HT-29 (cell line): ENCODE results near the gene TULP1. TPM values are rescaled to one million over a fixed set of nuclear protein-coding genes. Genes with fewer than 3 reads are reported as not detected.
A peak's percentile ranks its signal among the peaks of the same experiment; 100 is the strongest.

Experiments
- DNase-seq: peaks from one replicate; pipeline ENCODE4 v3.0.0-alpha.2; 2015; ENCODE audit warnings: low spot score
- small RNA-seq: library from RNA; depleted of rRNA; stranded (forward); fragments of <200 nt; gene quantifications from one replicate; pipeline ENCODE3, GENCODE V24; 2014
- total RNA-seq: library from RNA; depleted of rRNA; stranded (reverse); fragments of >200 nt; shearing (Covaris generic); gene quantifications from 2 replicates; pipeline ENCODE4 v1.2.3, GENCODE V29; 2014; rRNA removed

TULP1 gene
- total RNA-seq, 1 experiment from 2014 or later: 0.48 TPM

DNA sequence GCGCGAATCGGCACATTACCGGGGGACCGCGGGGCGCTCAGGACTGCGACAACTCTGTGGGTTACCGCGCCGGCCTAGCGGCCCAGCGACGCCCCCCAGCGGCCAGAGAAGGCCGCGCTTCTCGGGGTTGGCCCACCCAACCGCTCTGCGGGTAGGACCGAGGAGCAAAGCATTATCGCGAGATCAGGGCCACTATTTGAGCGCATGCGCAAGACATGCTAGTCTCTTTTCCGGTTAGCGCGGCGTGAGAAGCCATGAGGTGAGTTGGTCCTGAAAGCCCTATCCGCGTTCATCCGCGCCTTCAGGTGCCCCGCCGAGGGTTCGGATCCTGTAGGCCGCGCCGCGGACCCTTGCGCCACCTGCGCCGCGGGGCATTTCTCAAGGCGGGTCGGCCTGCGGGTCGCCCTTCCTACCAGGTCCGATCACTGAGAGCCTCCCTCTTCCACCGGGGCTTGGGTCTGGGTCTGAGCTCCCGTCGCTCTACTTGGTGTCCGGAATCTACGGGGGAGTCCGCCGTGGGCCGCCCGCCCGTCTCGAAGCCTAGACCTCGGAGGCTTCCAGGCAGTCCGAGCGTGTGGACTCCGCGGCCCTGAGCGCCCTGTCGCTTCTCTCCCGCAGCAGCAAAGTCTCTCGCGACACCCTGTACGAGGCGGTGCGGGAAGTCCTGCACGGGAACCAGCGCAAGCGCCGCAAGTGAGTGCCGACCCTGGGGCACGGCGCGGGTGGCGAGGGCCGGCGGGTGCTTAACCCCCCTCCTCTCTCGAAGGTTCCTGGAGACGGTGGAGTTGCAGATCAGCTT lies 44.3 kb downstream of the TULP1 start, which contains the start of gene RPL10A:
Gene RPL10A (plus strand): TSS at position 221 of the 799 bp plus-strand sequence. CDS start 34 bp downstream, at position 255.
- peak; percentile 96 for DNase-seq

DNA sequence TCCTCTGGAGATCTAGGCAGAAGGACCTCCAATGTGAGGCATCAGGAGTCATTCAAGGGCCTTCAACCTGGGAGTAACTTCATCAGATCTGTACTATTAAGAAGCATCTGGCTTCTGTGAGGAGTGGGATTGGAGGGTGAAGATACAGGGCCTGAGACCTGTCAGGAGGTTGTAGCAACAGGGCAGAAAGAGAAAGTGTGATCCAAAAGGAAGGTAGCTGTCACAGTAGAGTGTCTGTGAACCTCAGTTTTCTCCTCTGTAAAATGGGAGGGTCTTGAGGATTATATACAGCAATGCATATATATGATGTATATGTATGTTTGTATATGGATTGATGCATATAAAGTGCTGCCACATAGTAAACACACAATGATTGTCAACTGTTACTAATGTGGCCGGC lies 47.0 kb downstream of the TULP1 start:
- no peak for DNase-seq

DNA sequence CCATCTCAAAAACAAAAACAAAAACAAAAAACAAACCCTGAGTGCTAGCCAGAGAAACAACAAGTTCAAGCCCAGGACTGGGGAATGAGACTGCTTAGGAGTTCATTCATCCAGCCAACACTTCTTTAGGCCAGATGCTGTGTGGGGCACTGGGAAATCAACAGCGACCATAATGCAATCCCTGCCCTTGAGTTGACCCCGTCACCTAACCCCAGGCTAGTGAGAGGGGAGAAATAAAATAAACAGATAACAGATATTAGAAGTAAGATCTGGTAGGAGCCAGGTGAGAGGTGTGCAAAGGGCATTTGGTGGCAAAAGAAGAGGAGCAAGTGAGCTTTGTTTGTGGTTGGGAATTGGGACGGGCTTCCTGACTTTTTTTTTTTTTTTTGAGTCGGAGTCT lies 49.4 kb downstream of the TULP1 start:
- DNase-seq: no peak

DNA sequence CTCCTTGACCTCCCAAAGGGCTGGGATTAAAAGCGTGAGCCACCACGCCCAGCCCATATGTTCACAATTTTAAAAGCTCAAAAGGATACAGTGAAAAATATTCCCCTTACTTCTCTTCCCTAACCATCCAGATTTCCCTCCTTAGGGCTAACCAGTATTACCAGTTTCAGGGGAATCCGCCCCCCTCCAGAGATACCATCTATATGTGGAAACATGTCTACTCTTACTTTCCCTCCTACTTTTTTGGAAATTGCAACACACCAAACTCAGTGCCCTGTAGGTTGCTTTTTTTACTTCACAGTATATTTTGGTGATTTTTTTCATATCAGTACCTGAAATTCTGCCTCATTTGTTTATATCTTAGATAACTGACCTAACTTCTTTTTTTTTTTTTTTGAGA lies 51.4 kb downstream of the TULP1 start:
- DNase-seq: no peak

DNA sequence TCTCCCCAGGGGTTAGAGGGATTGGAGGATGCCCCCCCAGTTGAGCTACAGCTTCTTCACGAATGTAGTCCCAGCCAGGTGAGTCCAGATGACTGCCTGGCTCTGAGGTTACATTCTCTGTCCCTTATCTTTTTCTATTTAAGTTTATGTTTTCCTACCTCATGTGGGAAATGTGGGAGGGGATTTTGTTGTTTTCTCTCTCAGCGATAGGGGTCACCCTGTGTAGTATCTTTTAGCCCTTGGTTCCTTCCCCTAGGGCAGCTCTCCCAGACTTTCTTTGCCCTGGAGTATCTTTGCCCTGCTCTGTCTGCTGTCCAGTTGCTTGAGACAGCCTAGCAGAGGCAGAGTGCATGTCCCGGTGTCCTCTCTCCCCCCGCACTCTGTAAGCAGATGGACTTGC lies 54.8 kb downstream of the TULP1 start:
- no peak for DNase-seq

DNA sequence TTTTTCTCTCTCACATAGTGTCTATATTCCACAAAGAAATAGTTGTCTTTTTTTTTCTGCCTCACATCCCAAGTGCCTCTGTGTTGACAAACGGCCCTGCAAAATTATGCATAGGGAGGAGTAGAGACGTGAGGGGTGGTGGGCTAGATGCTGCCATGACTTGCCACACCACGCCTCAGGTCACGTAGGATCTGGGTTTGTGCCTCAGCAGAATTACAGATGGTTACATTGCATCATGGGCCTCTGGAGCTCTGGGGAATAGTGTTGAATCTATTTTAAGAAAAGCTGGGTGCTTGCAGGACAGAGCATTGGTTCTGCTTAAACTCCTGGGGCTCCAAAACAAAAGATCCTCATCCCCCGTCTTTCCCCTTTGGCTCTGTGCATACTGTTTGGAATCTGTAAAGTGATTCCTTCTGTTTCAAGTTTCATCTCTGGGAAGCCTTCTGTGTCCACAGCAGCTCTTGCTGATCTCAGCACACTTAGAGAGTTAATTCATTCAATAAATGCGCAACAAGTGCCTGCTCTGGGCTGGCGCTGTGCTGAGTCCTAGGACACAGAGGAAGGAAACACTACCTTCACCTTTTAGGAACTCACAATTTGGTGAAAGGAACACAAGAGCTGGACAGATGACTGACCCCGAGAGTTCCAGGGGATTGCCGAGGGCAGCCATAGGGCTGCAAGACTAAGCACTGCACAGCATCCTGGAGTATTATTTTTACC lies 58.1 kb downstream of the TULP1 start:
- DNase-seq: no peak

DNA sequence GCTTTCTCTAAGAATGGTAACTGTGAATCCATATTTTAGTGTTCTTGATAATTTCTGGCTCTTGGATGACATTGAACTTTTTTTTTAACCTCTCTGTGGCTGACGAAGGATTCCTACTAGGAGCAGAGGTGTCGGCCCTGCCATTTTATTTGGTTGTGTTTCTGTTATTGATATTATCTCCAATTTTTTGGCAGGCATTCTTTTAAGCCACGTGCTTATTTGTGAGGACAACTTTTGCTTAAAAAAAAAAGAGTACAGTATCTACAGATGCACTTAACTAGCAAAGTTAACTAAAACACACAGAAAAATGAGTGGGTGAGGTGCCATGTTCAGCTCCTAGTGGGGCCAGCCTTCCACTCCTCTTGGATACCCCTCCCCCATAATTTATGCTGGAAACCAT lies 59.5 kb downstream of the TULP1 start:
- DNase-seq: no peak

DNA sequence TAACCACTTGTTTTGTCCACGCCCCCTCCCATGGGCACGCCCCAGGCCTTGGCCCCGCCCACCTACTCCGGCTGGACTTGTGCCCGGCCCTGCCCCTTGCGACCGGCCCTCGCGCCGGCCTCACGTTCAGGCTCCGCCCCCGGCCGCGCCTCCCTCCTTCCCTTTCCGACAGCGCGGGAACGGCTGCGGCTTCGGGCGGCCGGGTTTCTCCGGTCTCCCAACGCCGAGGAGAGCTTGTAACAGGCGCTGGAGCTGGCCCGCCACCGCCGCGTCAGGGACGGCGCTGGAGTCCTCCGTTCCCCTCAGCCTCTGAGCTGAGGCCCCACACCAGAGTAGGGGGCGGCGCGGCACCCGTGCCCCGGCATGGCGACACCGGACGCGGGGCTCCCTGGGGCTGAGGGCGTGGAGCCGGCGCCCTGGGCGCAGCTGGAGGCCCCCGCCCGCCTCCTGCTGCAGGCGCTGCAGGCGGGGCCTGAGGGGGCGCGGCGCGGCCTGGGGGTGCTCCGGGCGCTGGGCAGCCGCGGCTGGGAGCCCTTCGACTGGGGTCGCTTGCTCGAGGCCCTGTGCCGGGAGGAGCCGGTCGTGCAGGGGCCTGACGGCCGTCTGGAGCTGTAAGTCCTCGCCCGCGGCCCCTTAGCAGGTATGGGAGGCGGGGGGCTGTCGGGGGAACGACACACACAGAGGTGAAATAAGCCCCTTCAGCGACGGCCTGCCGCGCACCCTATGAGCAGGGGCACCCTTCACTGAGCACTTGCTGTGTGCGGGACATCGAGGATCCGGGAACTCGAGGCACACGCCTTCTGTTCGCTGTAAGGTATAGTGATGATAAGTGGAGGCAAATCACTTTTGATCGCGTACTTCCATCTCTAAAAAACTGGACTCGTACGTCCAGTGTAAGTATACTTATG lies 60.3 kb downstream of the TULP1 start, which contains the start of gene FANCE:
Gene FANCE (plus strand): TSS at position 156 of the 908 bp plus-strand sequence. CDS start 208 bp downstream, at position 364.
- DNase-seq: peak; percentile 92

DNA sequence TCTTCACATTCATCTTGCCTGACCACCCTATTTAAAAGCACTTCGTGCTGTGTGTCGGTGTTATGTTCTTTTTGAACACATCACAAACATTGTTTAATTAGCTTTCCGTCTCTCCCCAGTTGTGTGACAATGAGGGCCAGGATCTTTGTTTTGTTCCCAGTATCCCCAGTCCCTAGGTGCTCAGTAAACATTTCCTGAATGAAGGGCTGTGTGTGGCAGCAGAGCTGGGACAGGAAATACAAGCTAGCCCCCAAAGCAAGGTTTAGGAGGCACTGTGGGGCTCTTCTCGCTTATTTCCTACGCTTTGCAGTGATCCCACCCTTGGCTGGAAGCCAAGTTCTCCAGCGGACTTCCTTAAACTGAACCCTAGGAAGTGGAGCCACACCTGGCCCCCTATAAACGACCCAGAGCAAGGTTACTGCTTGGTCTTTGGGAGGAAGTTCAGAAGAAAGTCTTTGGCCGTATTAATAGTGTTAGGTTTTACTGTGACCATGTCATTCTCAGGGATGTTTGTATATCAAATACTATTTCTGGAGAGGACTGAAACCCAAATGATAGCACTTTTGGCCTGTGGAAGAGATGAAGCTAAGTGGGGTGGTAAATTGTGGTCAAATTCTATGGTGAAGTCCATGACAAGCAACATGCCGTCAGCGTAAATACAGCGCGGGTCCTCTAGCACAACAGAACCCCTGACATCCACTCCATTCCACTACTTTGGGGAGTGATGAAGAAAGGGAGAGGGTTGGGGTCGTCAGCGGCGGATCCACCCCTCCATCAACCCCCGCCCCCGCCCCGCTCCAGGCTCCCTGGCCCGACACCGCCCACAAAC lies 61.1 kb downstream of the TULP1 start:
- DNase-seq: no peak

DNA sequence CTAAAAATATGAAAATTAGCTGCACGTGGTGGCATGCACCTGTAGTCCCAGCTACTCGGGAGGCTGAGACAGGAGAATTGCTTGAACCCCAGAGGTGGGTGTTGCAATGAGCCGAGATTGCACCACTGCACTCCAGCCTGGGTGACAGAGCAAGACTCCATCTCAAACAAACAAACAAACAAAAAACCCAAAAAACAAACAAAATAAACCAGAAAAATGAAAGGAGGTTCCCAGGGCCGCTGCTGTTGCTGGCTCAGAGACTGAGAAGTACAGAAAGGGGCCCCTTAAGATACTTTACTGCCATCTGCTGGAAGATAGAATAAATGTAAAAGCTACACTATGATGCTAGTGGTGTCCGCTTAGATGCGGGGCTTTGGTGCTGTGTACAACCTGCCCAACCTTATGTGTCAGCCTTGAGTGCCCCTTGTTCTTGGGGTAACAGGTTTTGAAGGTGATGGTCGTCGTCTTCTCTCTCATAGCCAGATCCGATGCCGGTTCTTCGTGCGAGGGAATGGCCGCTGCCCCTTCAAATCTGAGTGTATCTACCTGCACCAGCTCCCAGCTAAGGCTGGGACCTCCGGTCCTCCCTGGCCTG lies 63.3 kb downstream of the TULP1 start:
- peak; percentile 68 for DNase-seq

DNA sequence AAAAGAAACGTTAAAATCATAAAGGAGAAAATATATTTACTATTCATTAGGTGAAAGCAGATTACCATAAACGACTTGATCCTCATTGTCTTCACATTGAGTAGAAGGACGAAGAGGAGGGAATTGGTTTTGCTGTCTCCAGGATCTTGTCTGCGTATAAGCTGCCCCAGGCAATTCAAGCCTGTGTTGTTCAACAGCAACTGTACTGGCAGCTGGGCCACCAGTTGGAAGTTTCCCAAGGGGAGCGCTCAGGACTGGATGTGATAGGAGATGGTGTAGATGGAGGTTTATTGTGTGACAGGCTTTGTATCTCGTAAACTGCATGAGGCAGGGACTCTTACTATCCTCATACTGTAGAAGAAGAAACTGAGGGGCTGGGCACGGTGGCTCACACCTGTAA lies 64.5 kb downstream of the TULP1 start:
- DNase-seq: no peak

Small RNA genes within 50 kb of the gene (small RNA-seq; reads per million reads assigned to genes)
- gene MIR7111: not detected

Other genes starting within 250 kb of the TULP1 start
- 2.0 and 3.2 TPM in 2 replicates for gene DEF6, start 215.1 kb downstream of the TULP1 start, total RNA-seq
- gene PPARD, start 170.3 kb downstream of the TULP1 start, total RNA-seq: 10.1 and 13.7 TPM in 2 replicates
- 7.4 and 8.6 TPM in 2 replicates for gene FANCE, start 60.6 kb downstream of the TULP1 start, total RNA-seq
- 1,706 and 1,805 TPM in 2 replicates for gene RPL10A, start 44.5 kb downstream of the TULP1 start, total RNA-seq
- 25.7 and 27.4 TPM in 2 replicates for gene TEAD3, start 15.8 kb downstream of the TULP1 start, total RNA-seq
- 6.6 and 7.7 TPM in 2 replicates for gene FKBP5, start 176.0 kb upstream of the TULP1 start, total RNA-seq
- not detected in 2 replicates for gene ARMC12, start 224.1 kb upstream of the TULP1 start, total RNA-seq